Thymus (tissue), 11 donors: ENCODE results near the gene AUTS2. TPM values are rescaled to one million over a fixed set of nuclear protein-coding genes. Genes with fewer than 3 reads are reported as not detected.
A peak's percentile ranks its signal among the peaks of the same experiment; 100 is the strongest.

Experiments used
- DNase-seq, 9 donors: peaks; one replicate each; pipeline ENCODE4 v3.0.0-alpha.2; 2013; ENCODE audit warnings: low spot score in 9 of 9, low read depth in 6 of 9, missing footprints in 1 of 9
- H3K27ac ChIP-seq, 2 donors: one replicate each; pipeline ENCODE4 v1.5.1; 2013; ENCODE audit warnings: control low read depth in 1 of 2, low read depth in 1 of 2, low read length in 1 of 2, mild to moderate bottlenecking in 1 of 2, moderate library complexity in 1 of 2
- H3K27me3 ChIP-seq, 2 donors: one replicate each; pipeline ENCODE4 v1.5.1; 2013; ENCODE audit warnings: low read length in 1 of 2; ENCODE audit not compliant: control insufficient read depth in 2 of 2, insufficient read depth in 1 of 2
- H3K36me3 ChIP-seq, 2 donors: one replicate each; pipeline ENCODE4 v1.5.1; 2013; ENCODE audit warnings: low read length in 1 of 2, mild to moderate bottlenecking in 1 of 2, moderate library complexity in 1 of 2; ENCODE audit not compliant: control insufficient read depth in 2 of 2, insufficient read depth in 2 of 2
- H3K4me1 ChIP-seq, 2 donors: one replicate each; pipeline ENCODE4 v1.5.1; 2013; ENCODE audit warnings: low read length in 2 of 2; ENCODE audit not compliant: control insufficient read depth in 2 of 2, insufficient read depth in 2 of 2
- H3K4me3 ChIP-seq, 2 donors: one replicate each; pipeline ENCODE4 v1.5.1; 2013; ENCODE audit warnings: low read length in 2 of 2, control low read depth in 1 of 2, mild to moderate bottlenecking in 1 of 2
- H3K9me3 ChIP-seq, 2 donors: one replicate each; pipeline ENCODE4 v1.5.1; 2013; ENCODE audit warnings: low read length in 1 of 2, mild to moderate bottlenecking in 1 of 2; ENCODE audit not compliant: control insufficient read depth in 2 of 2, insufficient read depth in 1 of 2
- WGBS: extraction: QIAGEN DNeasy Blood & Tissue Kit; methylation state at CpG from one replicate; pipeline ENCODE4 v1.1.7; 2013; 5-methylcytosine and 5-hydroxymethylcytosine counted together
- polyA plus RNA-seq: library from polyadenylated mRNA; stranded (reverse); fragments of 200-250 nt; gene quantifications from one replicate; pipeline ENCODE4 v1.2.3, GENCODE V29; 2013
- total RNA-seq: library from RNA; stranded (reverse); fragments of 120-200 nt; gene quantifications from one replicate; pipeline ENCODE4 v1.2.4, GENCODE V29; 2013
- donor health status: healthy.

The AUTS2 gene
- total and polyA plus RNA-seq, 2 donors: 9.2 to 17.1 TPM

GRCh38 chr7:70400829-70401380, 802.6 kb downstream of the AUTS2 start:
- Histone ChIP-seq H3K27me3 (no peaks in the 10 kb centered on the region), H3K4me1 (peaks cover 0 to under 1% of the 10 kb centered on the region in 2 donors), H3K36me3 (no peaks in the 10 kb centered on the region), H3K9me3 (no peaks in the 10 kb centered on the region), H3K27ac (no peak overlapping the region), H3K4me3 (no peak overlapping the region)
- DNase-seq: no peak
- WGBS: 97% methylated on average over 4 of the region's 4 CpGs

- no peak overlapping the region for H3K27ac ChIP-seq
- H3K27me3 ChIP-seq: no peaks in the 10 kb centered on the region
- H3K4me3 ChIP-seq: no peak overlapping the region
- 98% methylated on average over 3 of the region's 3 CpGs for WGBS
- no peaks in the 10 kb centered on the region for H3K9me3 ChIP-seq
- DNase-seq: no peak
- H3K4me1 ChIP-seq: peaks cover 0 to 5% of the 10 kb centered on the region in 2 donors
- no peaks in the 10 kb centered on the region for H3K36me3 ChIP-seq
Observed at GRCh38 chr7:70402069-70402468, 803.8 kb downstream of the AUTS2 start.

GRCh38 chr7:70405241-70405640, 807.0 kb downstream of the AUTS2 start:
- 92% methylated on average over 5 of the region's 5 CpGs for WGBS
- H3K9me3 ChIP-seq: no peaks in the 10 kb centered on the region
- peak overlapping the region in 1 of 2 donors; percentile 10 for H3K27ac ChIP-seq
- peaks cover 0 to 5% of the 10 kb centered on the region in 2 donors for H3K4me1 ChIP-seq
- H3K27me3 ChIP-seq: no peaks in the 10 kb centered on the region
- no peak for DNase-seq
- no peaks in the 10 kb centered on the region for H3K36me3 ChIP-seq
- H3K4me3 ChIP-seq: no peak overlapping the region

- Histone ChIP-seq H3K9me3 (no peaks in the 10 kb centered on the region), H3K4me1 (peaks cover 0 to 5% of the 10 kb centered on the region in 2 donors), H3K36me3 (no peaks in the 10 kb centered on the region), H3K4me3 (no peak overlapping the region), H3K27me3 (no peaks in the 10 kb centered on the region), H3K27ac (no peak overlapping the region)
- 95% methylated on average over 12 of the region's 12 CpGs for WGBS
- DNase-seq: no peak
Observed at GRCh38 chr7:70406186-70406949, 808.1 kb downstream of the AUTS2 start.

GRCh38 chr7:70406950-70407209, 808.6 kb downstream of the AUTS2 start:
- Histone ChIP-seq H3K4me1 (peaks cover 0 to 5% of the 10 kb centered on the region in 2 donors), H3K9me3 (no peaks in the 10 kb centered on the region), H3K27ac (no peak overlapping the region), H3K4me3 (no peak overlapping the region), H3K27me3 (no peaks in the 10 kb centered on the region), H3K36me3 (no peaks in the 10 kb centered on the region)
- DNase-seq: no peak
- 97% methylated on average over 4 of the region's 4 CpGs for WGBS

- peaks cover 0 to 5% of the 10 kb centered on the region in 2 donors for H3K4me1 ChIP-seq
- DNase-seq: no peak
- 68% methylated on average over 2 of the region's 2 CpGs for WGBS
- no peaks in the 10 kb centered on the region for H3K36me3 ChIP-seq
- no peaks in the 10 kb centered on the region for H3K27me3 ChIP-seq
- no peak overlapping the region for H3K4me3 ChIP-seq
- no peak overlapping the region for H3K27ac ChIP-seq
- H3K9me3 ChIP-seq: no peaks in the 10 kb centered on the region
Observed at GRCh38 chr7:70408477-70408876, 810.2 kb downstream of the AUTS2 start.

GRCh38 chr7:70408891-70409290, 810.6 kb downstream of the AUTS2 start:
- Histone ChIP-seq H3K27ac (no peak overlapping the region), H3K9me3 (no peaks in the 10 kb centered on the region), H3K4me1 (peaks cover 0 to 5% of the 10 kb centered on the region in 2 donors), H3K4me3 (no peak overlapping the region), H3K27me3 (no peaks in the 10 kb centered on the region), H3K36me3 (no peaks in the 10 kb centered on the region)
- no peak for DNase-seq
- WGBS: 98% methylated on average over 3 of the region's 3 CpGs

- Histone ChIP-seq H3K4me1 (peaks cover 0 to 5% of the 10 kb centered on the region in 2 donors), H3K4me3 (no peak overlapping the region), H3K9me3 (no peaks in the 10 kb centered on the region), H3K27me3 (no peaks in the 10 kb centered on the region), H3K36me3 (no peaks in the 10 kb centered on the region), H3K27ac (no peak overlapping the region)
- DNase-seq: no peak
- 97% methylated on average over 8 of the region's 8 CpGs for WGBS
Observed at GRCh38 chr7:70410134-70410750, 812.0 kb downstream of the AUTS2 start.

GRCh38 chr7:70414368-70414767, 816.1 kb downstream of the AUTS2 start:
- no peaks in the 10 kb centered on the region for H3K36me3 ChIP-seq
- no peaks in the 10 kb centered on the region for H3K27me3 ChIP-seq

More at GRCh38 chr7:70414368-70414767, 816.1 kb downstream of the AUTS2 start:
- no peak for DNase-seq
- Histone ChIP-seq H3K27ac (no peak overlapping the region), H3K9me3 (no peaks in the 10 kb centered on the region), H3K4me3 (no peak overlapping the region), H3K4me1 (peaks cover 0 to 15% of the 10 kb centered on the region in 2 donors)
- 98% methylated on average over 6 of the region's 6 CpGs for WGBS
